ENCODE results near the gene ARHGAP18.
"Not testable (repeated sequence)": the region's sequence is repeated elsewhere in the genome, so short reads cannot be mapped to it uniquely, and the experiment has no call there.

Gene ARHGAP18

GRCh38 chr6:129570929-129571328, 139.0 kb downstream of the ARHGAP18 start:
- not testable (repeated sequence) for DNase-seq

GRCh38 chr6:129568015-129568414, 142.0 kb downstream of the ARHGAP18 start:
- DNase-seq = no peak

GRCh38 chr6:129567374-129567773, 142.6 kb downstream of the ARHGAP18 start:
- no peak for DNase-seq

GRCh38 chr6:129565811-129566210, 144.2 kb downstream of the ARHGAP18 start:
- no peak for DNase-seq

GRCh38 chr6:129565366-129565765, 144.6 kb downstream of the ARHGAP18 start:
- no peak for DNase-seq

- no peak for DNase-seq
Measured at GRCh38 chr6:129558248-129558647, 151.7 kb downstream of the ARHGAP18 start.

GRCh38 chr6:129555206-129555832, 154.7 kb downstream of the ARHGAP18 start:
- DNase-seq = no peak

- no peak for DNase-seq
Measured at GRCh38 chr6:129552413-129552812, 157.6 kb downstream of the ARHGAP18 start.

- no peak for DNase-seq
Measured at GRCh38 chr6:129551486-129551885, 158.5 kb downstream of the ARHGAP18 start.

GRCh38 chr6:129546702-129547101, 163.3 kb downstream of the ARHGAP18 start:
- DNase-seq = no peak

- DNase-seq = no peak
Measured at GRCh38 chr6:129544892-129545612, 164.9 kb downstream of the ARHGAP18 start.

GRCh38 chr6:129543981-129544380, 166.0 kb downstream of the ARHGAP18 start:
- no peak for DNase-seq

GRCh38 chr6:129542705-129543104, 167.3 kb downstream of the ARHGAP18 start:
- DNase-seq = no peak

GRCh38 chr6:129539032-129539431, 170.9 kb downstream of the ARHGAP18 start:
- no peak for DNase-seq

GRCh38 chr6:129536271-129536670, 173.7 kb downstream of the ARHGAP18 start:
- DNase-seq = no peak

GRCh38 chr6:129534926-129535325, 175.1 kb downstream of the ARHGAP18 start:
- no peak for DNase-seq
